ENCODE data around the gene ASPHD2.
"Not testable (repeated sequence)": the region's sequence is repeated elsewhere in the genome, so short reads cannot be mapped to it uniquely, and the experiment has no call there.

ASPHD2 gene, protein sequence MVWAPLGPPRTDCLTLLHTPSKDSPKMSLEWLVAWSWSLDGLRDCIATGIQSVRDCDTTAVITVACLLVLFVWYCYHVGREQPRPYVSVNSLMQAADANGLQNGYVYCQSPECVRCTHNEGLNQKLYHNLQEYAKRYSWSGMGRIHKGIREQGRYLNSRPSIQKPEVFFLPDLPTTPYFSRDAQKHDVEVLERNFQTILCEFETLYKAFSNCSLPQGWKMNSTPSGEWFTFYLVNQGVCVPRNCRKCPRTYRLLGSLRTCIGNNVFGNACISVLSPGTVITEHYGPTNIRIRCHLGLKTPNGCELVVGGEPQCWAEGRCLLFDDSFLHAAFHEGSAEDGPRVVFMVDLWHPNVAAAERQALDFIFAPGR

DNA sequence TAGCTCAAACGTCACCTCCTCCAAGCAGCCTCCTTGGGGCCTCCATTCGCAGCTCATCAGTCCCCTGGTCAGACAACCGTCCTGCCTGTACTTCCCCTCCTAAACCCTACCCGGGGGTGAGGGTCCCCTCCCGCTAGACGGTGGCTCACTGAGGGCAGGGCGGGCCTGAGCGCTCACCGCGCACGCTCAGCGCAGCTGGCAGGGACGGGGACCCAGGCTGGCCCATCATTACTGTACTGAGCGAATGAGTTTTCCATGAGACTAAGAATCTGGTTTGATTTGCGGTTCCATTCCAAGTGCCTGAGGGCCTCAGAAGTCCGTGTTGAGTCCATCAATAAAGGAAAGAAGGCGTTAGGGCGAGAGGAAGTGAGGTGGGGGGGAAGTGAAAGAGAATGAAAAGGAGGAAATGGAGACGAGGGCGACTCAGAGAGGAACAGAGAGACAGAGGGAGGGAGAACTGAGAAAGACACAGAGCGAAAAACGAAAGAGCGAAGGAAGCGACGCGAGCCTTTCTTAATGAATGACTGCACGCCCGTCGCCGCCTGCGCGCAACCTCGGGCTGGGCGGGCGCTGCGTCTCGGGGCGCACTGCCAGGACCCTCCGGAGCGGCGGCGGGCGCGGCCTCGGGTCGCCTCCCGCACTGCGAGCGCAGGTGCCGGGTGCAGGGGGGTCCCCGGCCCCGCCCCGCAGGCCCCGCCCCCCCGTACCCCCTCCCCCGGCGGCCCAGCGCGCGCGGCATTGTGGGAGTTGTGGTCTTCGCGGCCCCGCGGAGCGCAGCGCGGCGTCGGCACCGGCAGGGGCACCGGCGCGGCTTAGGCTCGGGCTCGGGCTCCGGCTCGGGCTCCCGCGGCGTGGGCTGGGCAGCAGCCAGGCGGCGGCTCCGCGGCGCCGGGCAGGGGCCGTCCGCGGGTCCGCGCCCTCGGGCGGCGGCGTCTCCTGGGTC lies at the start of gene ASPHD2:
Gene ASPHD2 (plus strand): TSS at position 746 of the 943 bp plus-strand sequence. CDS start 4,356 bp downstream, outside the sequence.
- peak; percentile 78 for DNase-seq

DNA sequence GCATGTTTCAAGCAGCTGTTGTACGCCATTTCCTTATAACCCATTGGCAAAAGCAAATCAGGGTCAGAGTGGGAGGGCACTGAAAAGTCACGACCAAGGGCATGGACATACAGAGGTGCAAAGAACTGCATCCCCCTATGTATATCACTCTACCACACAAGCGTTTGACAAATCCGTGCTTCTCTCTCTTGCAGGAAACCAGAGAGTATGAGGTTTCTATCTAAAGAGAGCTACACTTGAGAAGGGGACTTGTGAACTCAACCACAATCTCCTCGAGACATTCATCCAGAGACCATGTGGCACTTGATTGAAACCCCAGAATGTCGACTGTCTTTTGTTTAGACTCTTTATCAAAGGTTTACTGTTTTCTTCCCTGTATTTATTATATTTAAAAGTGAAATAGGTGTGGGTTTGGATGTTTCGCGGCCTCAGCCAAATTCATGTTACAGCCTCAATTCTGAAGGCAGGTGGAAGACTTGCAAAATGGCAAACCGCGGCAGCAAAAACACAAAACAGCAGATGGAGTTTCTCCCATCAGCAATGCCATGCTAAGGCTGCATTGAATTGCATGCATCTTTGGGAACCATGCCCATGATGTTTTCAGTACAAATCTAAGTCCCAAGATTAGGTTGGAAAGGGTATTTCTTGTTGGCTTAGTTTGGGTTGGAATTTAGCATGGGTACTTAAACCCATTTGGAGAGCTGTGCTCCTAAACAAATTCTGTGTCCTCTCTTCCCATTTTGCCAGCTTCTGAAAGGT lies 48.8 kb upstream of the ASPHD2 start:
- DNase-seq, result no peak

DNA sequence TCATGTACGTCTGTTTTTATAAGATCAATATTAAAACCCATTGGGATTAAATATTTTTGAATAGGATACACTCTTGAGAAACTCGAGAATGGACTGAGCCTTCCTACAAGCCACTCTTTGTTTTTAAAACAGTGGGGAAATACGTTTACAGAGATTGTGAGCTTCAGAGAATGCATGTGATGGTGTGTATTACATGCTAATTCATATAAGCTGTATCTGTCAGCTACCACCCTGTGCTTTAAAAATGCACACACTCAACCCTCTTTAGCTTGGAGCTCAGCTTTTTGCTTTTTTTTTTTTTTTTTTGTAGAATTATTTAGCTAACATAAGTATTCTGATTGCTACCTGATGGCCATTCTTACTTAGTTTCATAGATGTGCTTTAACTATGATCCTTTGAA lies 46.3 kb upstream of the ASPHD2 start:
- DNase-seq, result no peak

DNA sequence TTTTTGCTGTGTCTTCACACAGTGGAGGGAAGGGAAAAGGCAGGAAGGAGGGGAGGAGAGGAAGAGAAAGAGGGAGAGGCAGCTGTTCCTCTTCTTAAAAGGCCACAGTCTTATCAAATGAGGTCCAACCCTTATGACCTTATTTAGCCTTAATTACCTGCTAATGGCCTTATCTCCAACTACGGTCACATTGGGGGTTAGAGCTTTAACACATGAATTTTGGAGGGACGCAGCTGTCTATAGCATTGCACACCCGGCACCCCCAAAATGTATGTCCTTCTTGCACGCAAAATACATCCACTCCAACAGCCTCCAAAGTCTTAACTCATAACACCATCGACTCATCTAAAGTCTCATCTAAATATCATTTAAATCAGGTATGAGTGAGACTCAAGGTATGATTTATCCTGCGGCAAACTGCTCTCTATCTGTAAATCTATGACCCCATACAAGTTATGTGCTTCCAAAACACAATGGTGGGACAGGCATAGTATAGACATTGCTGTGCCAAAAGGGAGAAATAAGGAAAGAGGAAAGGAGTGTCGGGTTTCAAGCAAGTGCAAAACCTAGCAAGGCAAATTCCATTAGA lies 45.0 kb upstream of the ASPHD2 start:
- DNase-seq, result no peak

DNA sequence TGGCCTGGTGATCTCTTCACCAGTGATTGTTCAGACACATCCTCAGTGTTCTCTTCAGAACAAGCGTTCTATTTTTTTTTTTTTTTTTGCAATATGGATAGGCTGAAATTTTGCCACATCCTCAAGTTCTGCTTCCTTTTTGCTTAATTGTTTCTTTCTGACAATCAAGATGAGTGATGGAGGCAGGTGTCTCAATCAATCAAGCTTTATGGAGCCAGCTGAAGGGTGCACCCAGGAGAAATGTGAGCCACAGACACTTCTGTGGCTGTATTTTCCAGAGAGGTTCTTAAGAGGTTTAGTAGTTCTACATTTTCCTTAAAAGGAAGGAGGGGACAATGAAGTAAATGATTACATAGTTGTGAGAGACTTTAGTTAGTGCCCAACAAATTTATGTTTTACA lies 43.9 kb upstream of the ASPHD2 start:
- DNase-seq, result no peak

DNA sequence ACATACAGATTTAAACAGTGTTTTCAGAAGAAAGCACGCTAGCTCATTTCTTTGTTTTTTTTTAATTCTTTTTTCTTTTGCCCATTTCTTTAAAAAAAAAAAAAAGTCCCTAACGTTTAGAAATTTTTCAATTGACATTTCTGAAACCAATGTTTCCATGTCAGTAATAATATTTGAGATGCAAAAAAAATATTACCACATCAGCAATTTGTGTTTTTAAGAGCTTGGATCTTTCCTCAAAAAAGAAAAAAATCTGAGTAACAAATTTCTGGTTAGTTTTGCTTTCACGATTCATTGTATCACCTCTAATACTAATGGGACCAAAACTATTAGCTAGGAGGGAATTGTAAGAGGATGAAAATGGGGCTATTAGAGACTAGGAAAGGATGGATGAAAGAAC lies 39.9 kb upstream of the ASPHD2 start:
- no peak for DNase-seq

DNA sequence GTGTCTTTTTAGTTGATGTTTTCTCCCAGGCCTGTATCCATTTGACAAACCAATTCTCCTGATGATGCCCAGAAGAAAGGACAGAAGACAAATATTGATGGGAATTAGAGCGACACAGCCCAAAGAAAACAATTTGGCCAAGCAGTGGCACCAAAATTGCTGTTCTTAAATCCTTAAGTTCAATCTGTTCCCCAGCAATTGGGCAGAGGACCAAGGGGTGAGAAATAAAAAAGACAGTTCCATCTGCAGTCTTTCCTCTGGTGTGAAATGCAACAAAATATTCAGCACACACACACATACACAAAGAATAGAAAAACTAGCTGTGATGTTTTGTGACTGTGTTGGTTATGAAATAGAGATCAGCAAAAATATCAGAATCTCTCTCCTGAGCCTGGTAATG lies 38.0 kb upstream of the ASPHD2 start:
- DNase-seq, result no peak

DNA sequence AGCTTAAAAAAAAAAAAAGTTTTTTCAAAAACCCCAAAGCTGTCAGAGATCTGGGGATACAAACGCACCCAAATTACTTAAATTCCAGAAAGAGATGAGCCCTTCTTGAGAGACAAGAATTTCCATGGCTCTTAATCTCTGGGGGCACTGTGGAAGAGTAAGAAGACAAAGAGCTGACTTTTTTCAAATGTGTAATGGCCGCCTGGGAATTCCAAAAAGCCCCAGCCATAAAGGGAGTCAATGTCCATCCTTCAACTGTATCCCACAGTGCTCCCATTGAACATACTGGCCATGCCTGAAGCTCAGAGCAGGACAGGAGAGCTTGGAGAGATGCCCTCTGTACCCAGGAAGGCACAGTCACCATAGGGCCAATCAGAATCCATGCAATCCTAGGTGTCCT lies 37.4 kb upstream of the ASPHD2 start:
- no peak for DNase-seq

DNA sequence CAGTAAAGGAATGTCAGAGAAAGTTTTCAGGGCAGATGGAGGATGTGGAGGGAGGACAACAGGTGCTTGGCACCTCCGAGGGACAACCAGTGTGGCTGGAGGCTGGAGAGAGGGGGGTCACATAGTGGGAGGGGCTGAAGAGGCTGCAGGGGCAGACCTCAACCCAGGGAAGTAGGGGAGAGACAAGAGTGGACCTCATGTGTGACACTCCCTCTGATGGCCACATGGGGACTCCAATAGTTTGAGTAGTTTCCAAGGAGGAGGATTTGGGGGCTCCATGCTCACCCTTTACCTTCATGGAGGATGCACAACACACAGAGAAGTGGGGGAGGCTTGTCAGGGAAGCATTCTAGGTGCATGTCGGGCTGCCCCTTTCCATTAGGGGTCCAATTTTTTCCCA lies 35.1 kb upstream of the ASPHD2 start:
- no peak for DNase-seq

DNA sequence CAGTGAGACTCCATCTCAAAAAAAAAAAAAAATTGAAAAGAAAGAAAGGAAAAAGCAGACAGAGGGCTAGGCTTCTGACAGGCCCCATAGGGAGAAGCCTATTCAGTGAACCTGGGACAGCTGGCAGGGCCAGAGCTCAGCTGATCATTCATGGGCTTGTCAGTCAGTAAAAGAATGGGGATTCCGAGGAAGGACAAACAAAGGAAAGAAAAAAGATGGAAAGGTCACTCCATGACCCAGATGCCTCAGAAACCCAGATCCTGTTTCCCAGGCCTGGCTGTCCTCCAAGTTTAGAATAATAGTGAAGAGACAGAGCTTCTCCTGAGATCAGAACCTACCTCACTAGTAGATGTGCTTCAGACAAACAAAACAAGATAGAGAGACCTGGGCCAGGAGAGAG lies 34.3 kb upstream of the ASPHD2 start:
- no peak for DNase-seq

DNA sequence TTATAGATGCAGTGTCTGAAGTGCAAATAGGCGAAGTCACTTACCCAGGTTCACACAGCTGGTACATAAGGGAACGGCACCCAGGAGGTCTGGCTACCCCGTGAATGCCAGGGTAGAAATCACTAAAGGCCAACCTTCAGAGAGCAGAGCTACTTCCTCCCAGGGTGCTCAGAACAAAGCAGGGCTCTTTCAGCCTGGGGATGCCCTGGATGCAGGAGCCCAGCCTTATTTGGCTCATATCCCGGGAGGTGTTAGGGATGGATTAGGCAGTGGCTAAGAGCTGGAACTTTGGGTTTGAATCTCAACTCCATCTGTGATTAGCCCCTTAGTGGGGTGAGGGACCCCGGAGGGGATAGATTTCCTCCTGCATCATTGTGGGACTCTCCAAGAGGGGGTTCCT lies 33.1 kb upstream of the ASPHD2 start:
- no peak for DNase-seq

DNA sequence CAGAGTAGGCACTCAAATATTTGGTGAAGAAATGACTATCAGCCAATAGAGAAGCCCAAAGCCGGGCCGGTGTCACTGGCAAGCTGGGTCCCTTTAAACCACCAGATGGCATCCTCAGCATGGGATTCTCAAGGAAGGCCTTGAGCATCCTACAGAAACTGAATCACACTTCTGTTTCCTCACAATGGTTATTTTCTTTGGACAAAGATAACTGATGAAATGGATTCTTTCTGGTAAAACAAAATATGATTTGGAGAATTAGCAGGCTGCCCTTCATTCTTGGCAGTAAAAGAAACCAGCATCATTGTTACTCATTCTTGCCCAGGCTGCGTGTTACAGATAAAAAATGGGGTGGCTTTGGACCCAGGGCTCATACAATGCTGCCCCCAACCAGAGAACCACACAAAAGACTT lies 30.3 kb upstream of the ASPHD2 start:
- DNase-seq, result peak; percentile 53

DNA sequence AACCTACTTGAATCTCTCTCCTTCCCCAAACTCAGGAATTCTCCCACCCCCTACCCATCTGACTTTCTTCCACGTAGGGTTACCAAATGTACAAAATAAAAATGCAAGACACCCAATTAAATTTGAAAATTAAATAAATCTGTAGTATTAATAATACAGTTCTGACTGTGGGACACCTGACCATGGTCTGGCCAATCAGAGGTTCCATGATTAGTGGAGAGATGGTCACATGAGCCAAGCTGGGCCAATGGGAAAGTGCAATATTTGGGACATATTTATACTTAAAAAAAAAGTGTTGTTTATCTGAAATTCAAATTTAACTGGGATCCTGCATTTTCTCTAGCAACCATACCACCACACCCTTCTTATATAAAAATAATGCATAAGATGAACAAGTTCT lies 29.8 kb upstream of the ASPHD2 start:
- DNase-seq, result no peak

DNA sequence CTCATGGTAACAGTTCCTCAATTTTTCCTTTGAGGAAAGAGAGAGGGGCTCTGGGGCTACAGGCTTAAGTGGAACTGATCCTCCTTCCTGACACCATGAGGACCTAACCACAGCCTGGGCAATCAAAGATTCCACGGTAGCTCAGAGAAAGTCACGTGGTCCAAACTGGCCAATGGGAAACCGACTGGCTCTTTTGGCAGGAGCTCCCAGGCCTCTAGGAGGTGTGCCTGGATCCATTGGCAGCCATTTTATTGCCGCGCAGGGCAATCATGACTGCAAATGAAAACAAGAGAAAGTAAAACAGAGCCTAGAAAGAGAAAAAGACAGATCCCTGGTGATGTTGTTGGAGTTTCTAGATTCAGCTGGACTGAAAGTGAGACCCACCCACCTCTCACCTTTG lies 27.3 kb upstream of the ASPHD2 start:
- no peak for DNase-seq

DNA sequence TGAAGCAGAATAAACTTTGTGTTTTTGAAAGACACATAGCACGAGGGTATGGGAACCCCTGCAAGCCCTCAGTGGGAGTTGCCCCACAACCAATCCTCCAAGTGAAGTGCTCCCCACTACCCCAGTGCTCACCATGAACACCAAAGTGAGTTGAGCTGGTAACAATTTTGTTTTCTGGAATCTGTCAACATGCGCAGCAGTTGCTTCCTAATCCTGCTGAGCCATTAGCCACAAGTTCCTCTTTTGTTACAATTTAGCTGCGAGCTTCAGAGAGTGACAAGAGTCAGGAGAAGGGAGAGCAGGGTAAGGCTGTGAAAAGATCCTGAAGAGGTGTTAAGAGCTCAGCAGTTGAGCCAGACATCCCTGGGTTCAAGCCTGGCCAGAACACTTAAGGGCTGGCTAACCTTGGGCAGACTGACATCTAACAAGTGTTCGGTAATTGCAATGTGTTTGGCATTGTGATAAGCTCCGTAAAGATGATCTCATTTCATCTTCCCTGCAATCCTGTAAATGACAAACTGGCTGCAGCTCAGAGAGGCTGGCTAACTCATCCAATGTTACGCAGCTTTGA lies 24.1 kb upstream of the ASPHD2 start:
- DNase-seq, result no peak

DNA sequence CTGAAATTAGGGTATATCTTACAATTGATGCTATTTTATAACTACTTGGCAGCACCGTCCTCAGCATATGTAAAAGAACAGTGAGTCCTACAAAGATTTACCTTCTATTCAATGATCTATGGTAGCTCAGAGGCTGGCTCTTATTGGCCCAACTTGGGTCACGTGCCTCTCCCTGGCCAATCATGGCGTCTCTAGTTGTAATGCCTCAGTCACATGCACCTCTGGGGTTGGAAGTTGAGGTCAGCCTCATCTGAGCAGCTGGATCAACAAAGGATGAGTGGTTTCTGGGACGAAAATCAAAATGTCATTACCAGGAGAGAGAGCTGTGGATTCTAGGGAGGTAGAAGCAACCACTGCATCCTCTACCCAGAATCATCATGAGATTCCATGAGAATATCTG lies 22.9 kb upstream of the ASPHD2 start:
- DNase-seq, result no peak

DNA sequence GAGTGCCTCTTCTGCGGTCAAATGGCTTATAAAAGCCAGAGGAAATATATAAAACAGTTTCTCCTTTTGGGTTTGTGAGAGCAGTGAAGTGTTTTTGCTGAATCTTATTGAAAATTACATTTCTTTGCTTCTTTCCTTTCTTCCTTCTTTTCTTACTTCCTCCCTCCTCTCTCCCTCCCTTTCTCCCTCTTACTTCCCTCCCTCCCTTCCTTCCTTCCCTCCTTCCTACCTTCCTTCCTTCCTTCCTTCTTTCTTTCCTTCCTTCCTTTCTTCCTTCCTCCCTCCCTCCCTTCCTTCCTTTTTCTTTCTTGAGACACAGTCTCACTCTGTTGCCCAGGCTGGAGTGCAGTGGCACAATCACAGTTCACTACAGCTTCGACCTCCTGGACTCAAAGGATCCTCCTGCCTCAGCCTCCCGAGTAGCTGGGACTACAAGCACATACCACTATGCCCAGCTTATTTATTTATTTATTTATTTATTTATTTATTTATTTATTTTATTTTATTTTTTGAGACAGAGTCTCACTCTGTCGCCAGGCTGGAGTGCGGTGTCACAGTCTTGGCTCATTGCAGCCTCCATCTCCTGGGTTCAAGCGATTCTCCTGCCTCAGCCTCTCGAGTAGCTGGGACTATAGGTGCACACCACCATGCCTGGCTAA lies 20.4 kb upstream of the ASPHD2 start:
- DNase-seq, result not testable (repeated sequence)

DNA sequence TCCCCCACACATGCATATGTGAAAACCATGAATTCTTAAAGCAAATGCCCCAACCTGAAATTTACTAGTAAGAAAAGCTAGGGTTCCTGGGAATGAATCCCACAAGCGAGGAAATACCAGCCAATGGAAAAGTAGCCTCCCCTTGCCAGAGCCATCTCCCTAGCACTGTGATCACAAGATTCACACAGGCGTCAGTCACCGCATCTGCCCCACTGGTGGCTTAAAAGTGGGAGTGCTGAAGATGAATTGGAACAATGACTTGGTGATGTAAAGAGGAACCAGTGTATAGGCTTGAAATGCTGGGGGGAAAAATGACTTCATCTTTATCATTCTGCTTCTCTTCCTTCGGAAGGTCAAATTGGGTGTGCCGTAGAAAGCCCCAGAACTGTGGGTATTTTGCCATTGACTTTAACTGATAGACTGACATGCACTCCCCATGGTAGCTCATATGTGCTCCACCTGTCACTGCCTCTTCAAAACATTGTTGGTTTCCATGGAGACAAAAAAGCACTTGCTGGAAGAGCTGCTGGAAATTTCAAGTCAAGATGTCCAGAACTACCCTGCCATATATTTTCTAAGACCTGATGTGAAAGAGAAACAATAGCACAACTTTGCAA lies 19.2 kb upstream of the ASPHD2 start:
- no peak for DNase-seq

DNA sequence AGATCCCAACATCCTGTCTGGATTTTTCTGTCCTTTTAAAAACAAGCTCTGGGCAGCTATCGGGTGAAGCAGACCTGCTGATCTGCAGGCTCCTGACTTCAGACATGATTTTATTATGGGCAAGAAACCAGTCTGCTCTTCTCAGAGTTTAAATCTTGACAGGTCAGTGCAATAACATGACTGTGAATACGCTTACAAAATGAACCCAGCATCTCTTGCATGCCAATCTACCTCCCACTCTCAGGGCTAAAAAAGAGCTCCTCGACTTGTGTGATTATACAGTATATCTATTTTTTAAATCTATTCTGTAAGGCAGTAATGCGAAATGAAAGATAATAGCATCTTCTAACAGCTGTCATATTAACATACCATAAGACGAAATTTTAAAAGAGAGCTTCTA lies 18.7 kb upstream of the ASPHD2 start:
- no peak for DNase-seq

DNA sequence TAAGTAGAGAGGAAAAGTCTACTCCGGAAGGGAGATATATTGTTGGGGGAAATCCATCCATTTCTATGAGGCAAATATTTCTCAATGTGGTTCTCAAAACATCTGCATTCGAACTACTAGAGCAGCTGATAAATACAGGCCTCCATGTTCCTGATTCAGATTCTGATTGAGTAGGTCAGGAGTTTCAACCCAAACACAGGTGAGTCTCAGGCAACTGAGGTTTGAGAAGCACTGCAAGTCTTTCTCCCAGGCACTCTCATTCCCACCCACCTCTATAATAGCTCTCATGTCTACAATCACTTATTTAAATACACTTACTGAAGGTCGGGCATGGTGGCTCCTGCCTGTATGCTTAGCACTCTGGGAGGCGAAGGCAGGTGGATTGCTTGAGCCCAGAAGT lies 14.7 kb upstream of the ASPHD2 start:
- no peak for DNase-seq

DNA sequence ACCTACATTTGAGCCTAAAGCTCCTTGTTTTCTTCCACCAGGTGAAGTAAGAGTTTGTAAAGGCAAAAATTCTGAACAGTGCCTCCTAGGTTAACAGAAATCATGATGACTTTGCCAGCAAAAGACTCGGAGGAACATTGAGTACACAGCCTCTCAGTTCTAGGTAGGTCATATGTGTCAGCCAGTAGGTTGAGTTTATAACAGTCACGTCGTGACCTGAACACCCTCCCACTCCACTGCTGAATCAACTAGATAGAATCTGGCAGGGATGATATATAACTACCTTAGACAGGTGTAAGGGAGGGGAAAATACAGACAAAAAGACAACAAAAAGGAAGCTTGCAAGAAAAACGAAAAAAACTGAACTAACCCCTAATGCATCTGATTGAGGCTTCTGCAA lies 12.8 kb upstream of the ASPHD2 start:
- no peak for DNase-seq
